ENCODE results near the gene MRPS6.

The MRPS6 gene

GRCh38 chr21:34126691-34127090 is 53.3 kb downstream of the MRPS6 start:
- H3K27ac ChIP-seq = no peak overlapping the region
- TF ChIP-seq ZFX (IDR thresholded peaks at IDR 0.05; ENCODE audit: borderline replicate concordance) (no peak), CTCF (IDR thresholded peaks at IDR 0.05) (no peak)

GRCh38 chr21:34128124-34128523 is 54.7 kb downstream of the MRPS6 start:
- H3K27ac ChIP-seq = no peak overlapping the region
- no peak for TF ChIP-seq ZFX (IDR thresholded peaks at IDR 0.05; ENCODE audit: borderline replicate concordance)
- TF ChIP-seq CTCF (IDR thresholded peaks at IDR 0.05) = no peak

GRCh38 chr21:34128674-34129038 is 55.3 kb downstream of the MRPS6 start:
- TF ChIP-seq CTCF (IDR thresholded peaks at IDR 0.05) (no peak), ZFX (IDR thresholded peaks at IDR 0.05; ENCODE audit: borderline replicate concordance) (no peak)
- no peak overlapping the region for H3K27ac ChIP-seq

GRCh38 chr21:34129039-34129891 is 55.9 kb downstream of the MRPS6 start:
- no peak overlapping the region for H3K27ac ChIP-seq
- no peak for TF ChIP-seq ZFX (IDR thresholded peaks at IDR 0.05; ENCODE audit: borderline replicate concordance)
- 0 out of 2 replicates have a peak, but pooled peaks have one; percentile 5 for TF ChIP-seq CTCF (IDR thresholded peaks at IDR 0.05)

GRCh38 chr21:34129901-34130715 is 56.7 kb downstream of the MRPS6 start:
- TF ChIP-seq CTCF (IDR thresholded peaks at IDR 0.05) (no peak), ZFX (IDR thresholded peaks at IDR 0.05; ENCODE audit: borderline replicate concordance) (no peak)
- no peak overlapping the region for H3K27ac ChIP-seq

- no peak overlapping the region for H3K27ac ChIP-seq
- TF ChIP-seq ZFX (IDR thresholded peaks at IDR 0.05; ENCODE audit: borderline replicate concordance) (no peak), CTCF (IDR thresholded peaks at IDR 0.05) (no peak)
Measured at GRCh38 chr21:34130716-34130985, 57.3 kb downstream of the MRPS6 start.

- no peak overlapping the region for H3K27ac ChIP-seq
- no peak for TF ChIP-seq CTCF (IDR thresholded peaks at IDR 0.05)
- TF ChIP-seq ZFX (IDR thresholded peaks at IDR 0.05; ENCODE audit: borderline replicate concordance) = no peak
Measured at GRCh38 chr21:34131586-34131985, 58.2 kb downstream of the MRPS6 start.

Measured in 22Rv1 (cell line).